HEK293 (cell line): ENCODE results near the gene PCDH9.

Experiments used
- CTCF ChIA-PET: fragments of 350-600 bp; formaldehyde crosslinking; extraction: SDS; loops from one replicate; lab custom pipeline; 2021; ENCODE audit warnings: antibody characterized with exemption; lab: Yijun Ruan, JAX
- POLR2A ChIA-PET: fragments of 300-600 bp; formaldehyde crosslinking; extraction: SDS; loops from one replicate; lab custom pipeline; 2020; ENCODE audit warnings: antibody characterized with exemption, inconsistent platforms; lab: Yijun Ruan, JAX
- H3K27ac ChIP-seq: fragments of 200-500 bp; sonication (Bioruptor generic); 2 replicates; pipeline ENCODE4 v1.5.1; 2014; ENCODE audit warnings: low read depth, low read length, control low read depth, inconsistent platforms; ENCODE audit errors: extremely low read depth
- H3K36me3 ChIP-seq, 2 experiments: fragments of 200-500 bp in 1 of 2; sonication (Bioruptor generic) in 1 of 2; 1 replicate in 1 of 2; 2 replicates in 1 of 2; pipeline ENCODE4 v1.5.1; 2014 to 2017; ENCODE audit warnings: inconsistent platforms in 2 of 2, low read length in 2 of 2; ENCODE audit not compliant: control insufficient read depth in 2 of 2, insufficient read depth in 1 of 2
- H3K4me1 ChIP-seq: fragments of 200-500 bp; sonication (Bioruptor generic); 2 replicates; pipeline ENCODE4 v1.5.1; 2014; ENCODE audit warnings: mild to moderate bottlenecking, low read length, inconsistent platforms; ENCODE audit not compliant: control insufficient read depth, insufficient read depth
- H3K4me3 ChIP-seq: 2 replicates; pipeline ENCODE4 v1.5.1; 2011; ENCODE audit warnings: low read depth, mild to moderate bottlenecking, control low read depth, low read length, moderate library complexity
- H3K9me3 ChIP-seq: fragments of 200-500 bp; sonication (Bioruptor generic); 2 replicates; pipeline ENCODE4 v1.5.1; 2014; ENCODE audit warnings: low read depth, low read length, inconsistent platforms; ENCODE audit not compliant: control insufficient read depth, insufficient read depth
- AEBP2 ChIP-seq: fragments of 450-650 bp; formaldehyde crosslinking; IDR thresholded peaks from 2 replicates; pipeline ENCODE4 v1.5.1; 2016; ENCODE audit warnings: missing biosample characterization, missing genetic modification characterization, borderline replicate concordance
- FEZF1 ChIP-seq: fragments of 450-650 bp; formaldehyde crosslinking; IDR thresholded peaks from 2 replicates; pipeline ENCODE4 v1.5.1; 2016; ENCODE audit warnings: missing biosample characterization, missing genetic modification characterization
- GLI2 ChIP-seq: fragments of 450-650 bp; formaldehyde crosslinking; IDR thresholded peaks from 2 replicates; pipeline ENCODE4; 2017; ENCODE audit warnings: missing biosample characterization, missing genetic modification characterization, low read depth, borderline replicate concordance
- HOXA7 ChIP-seq: sonication (generic); formaldehyde crosslinking; IDR thresholded peaks from 2 replicates; pipeline ENCODE4 v1.8.1; 2022; ENCODE audit warnings: missing genetic modification reagents, borderline replicate concordance
- HOXC10 ChIP-seq: sonication (generic); formaldehyde crosslinking; IDR thresholded peaks from 2 replicates; pipeline ENCODE4 v1.8.1; 2023; ENCODE audit warnings: mild to moderate bottlenecking, missing genetic modification reagents
- KLF16 ChIP-seq: fragments of 450-650 bp; formaldehyde crosslinking; IDR thresholded peaks from 2 replicates; pipeline ENCODE4 v1.5.1; 2017; ENCODE audit warnings: missing biosample characterization, missing genetic modification characterization
- OVOL3 ChIP-seq: fragments of 450-650 bp; formaldehyde crosslinking; IDR thresholded peaks from 2 replicates; pipeline ENCODE4 v1.5.1; 2016; ENCODE audit warnings: missing biosample characterization, missing genetic modification characterization
- REST ChIP-seq: fragments of 450-650 bp; formaldehyde crosslinking; IDR thresholded peaks from 2 replicates; pipeline ENCODE4 v1.5.1; 2016; ENCODE audit warnings: missing biosample characterization, missing genetic modification characterization
- TSHZ1 ChIP-seq: fragments of 450-650 bp; formaldehyde crosslinking; IDR thresholded peaks from 2 replicates; pipeline ENCODE4 v1.5.1; 2016; ENCODE audit warnings: missing biosample characterization, missing genetic modification characterization, borderline replicate concordance
- ZBTB11 ChIP-seq: fragments of 450-650 bp; formaldehyde crosslinking; conservative IDR thresholded peaks from 2 replicates; pipeline ENCODE4 v1.5.1; 2016; ENCODE audit warnings: low read depth, missing biosample characterization, missing genetic modification characterization
- ZBTB17 ChIP-seq: fragments of 450-650 bp; formaldehyde crosslinking; IDR thresholded peaks from 2 replicates; pipeline ENCODE4 v1.5.1; 2016; ENCODE audit warnings: missing biosample characterization, missing genetic modification characterization
- ZBTB48 ChIP-seq: fragments of 450-650 bp; formaldehyde crosslinking; IDR thresholded peaks from 2 replicates; pipeline ENCODE4 v1.5.1; 2016; ENCODE audit warnings: missing biosample characterization, missing genetic modification characterization
- ZBTB7A ChIP-seq: fragments of 450-650 bp; formaldehyde crosslinking; IDR thresholded peaks from 2 replicates; pipeline ENCODE4 v1.5.1; 2016; ENCODE audit warnings: low read depth, missing biosample characterization, missing genetic modification characterization
- ZIC2 ChIP-seq: fragments of 450-650 bp; formaldehyde crosslinking; IDR thresholded peaks from 2 replicates; pipeline ENCODE4 v1.5.1; 2016; ENCODE audit warnings: missing biosample characterization, missing genetic modification characterization
- ZNF140 ChIP-seq: fragments of 450-650 bp; formaldehyde crosslinking; IDR thresholded peaks from 2 replicates; pipeline ENCODE4 v1.5.1; 2016; ENCODE audit warnings: missing biosample characterization, missing genetic modification characterization
- ZNF426 ChIP-seq: fragments of 450-650 bp; formaldehyde crosslinking; IDR thresholded peaks from 2 replicates; pipeline ENCODE4 v1.5.1; 2017; ENCODE audit warnings: missing biosample characterization, missing genetic modification characterization, mild to moderate bottlenecking, inconsistent platforms, moderate library complexity
- ZNF549 ChIP-seq: fragments of 450-650 bp; IDR thresholded peaks from 2 replicates; pipeline ENCODE4 v1.5.1; 2018; ENCODE audit warnings: missing biosample characterization, missing genetic modification characterization, mild to moderate bottlenecking, inconsistent platforms, moderate library complexity
- ZNF560 ChIP-seq: fragments of 450-650 bp; formaldehyde crosslinking; IDR thresholded peaks from 2 replicates; pipeline ENCODE4 v1.5.1; 2017; ENCODE audit warnings: missing biosample characterization, missing genetic modification characterization, borderline replicate concordance
- ZNF621 ChIP-seq: fragments of 450-650 bp; formaldehyde crosslinking; IDR thresholded peaks from 2 replicates; pipeline ENCODE4 v1.5.1; 2017; ENCODE audit warnings: missing biosample characterization, missing genetic modification characterization
- ZNF624 ChIP-seq: fragments of 450-650 bp; formaldehyde crosslinking; IDR thresholded peaks from 2 replicates; pipeline ENCODE4 v1.5.1; 2017; ENCODE audit warnings: missing biosample characterization, missing genetic modification characterization
- ZNF692 ChIP-seq: fragments of 450-650 bp; formaldehyde crosslinking; IDR thresholded peaks from 2 replicates; pipeline ENCODE4 v1.5.1; 2016; ENCODE audit warnings: missing biosample characterization, missing genetic modification characterization
- ZNF707 ChIP-seq: fragments of 450-650 bp; formaldehyde crosslinking; IDR thresholded peaks from 2 replicates; pipeline ENCODE4 v1.5.1; 2016; ENCODE audit warnings: missing biosample characterization, missing genetic modification characterization
- ZNF792 ChIP-seq: fragments of 450-650 bp; formaldehyde crosslinking; IDR thresholded peaks from 2 replicates; pipeline ENCODE4 v1.5.1; 2016; ENCODE audit warnings: missing biosample characterization, missing genetic modification characterization

PCDH9 gene

GRCh38 chr13:67094952-67095351 lies 135.2 kb downstream of the PCDH9 start:
- Histone ChIP-seq H3K36me3 (no peaks in the 10 kb centered on the region), H3K9me3 (no peaks in the 10 kb centered on the region), H3K27ac (no peak overlapping the region), H3K4me1 (no peaks in the 10 kb centered on the region), H3K4me3 (no peak overlapping the region)
- CTCF ChIA-PET: no interaction called here
- TF ChIP-seq ZNF792 (tag by site-specific recombination) (no peak), ZBTB17 (tag by site-specific recombination) (no peak), OVOL3 (tag by site-specific recombination) (no peak), ZNF560 (tag by site-specific recombination) (no peak), ZIC2 (no peak), KLF16 (tag by site-specific recombination) (no peak), ZBTB11 (tag by site-specific recombination) (no peak), ZNF707 (no peak), REST (tag by site-specific recombination) (no peak), ZNF624 (tag by site-specific recombination) (no peak), ZBTB7A (tag by site-specific recombination) (no peak), ZNF692 (tag by site-specific recombination) (no peak), TSHZ1 (no peak)
- POLR2A ChIA-PET: no interaction called here

- H3K27ac ChIP-seq: no peak overlapping the region
- H3K4me1 ChIP-seq: no peaks in the 10 kb centered on the region
- POLR2A ChIA-PET: no interaction called here
- no peak overlapping the region for H3K4me3 ChIP-seq
- H3K36me3 ChIP-seq: no peaks in the 10 kb centered on the region
- H3K9me3 ChIP-seq: no peaks in the 10 kb centered on the region
- CTCF ChIA-PET: no interaction called here
- TF ChIP-seq AEBP2: no peak
- TF ChIP-seq ZNF140 (tag by site-specific recombination): no peak
- TF ChIP-seq GLI2 (tag by site-specific recombination): no peak
- TF ChIP-seq ZNF426 (tag by site-specific recombination): no peak
- TF ChIP-seq FEZF1 (tag by site-specific recombination): no peak
- TF ChIP-seq KLF16 (tag by site-specific recombination): no peak
- TF ChIP-seq ZNF549: no peak
- TF ChIP-seq HOXC10: no peak
- TF ChIP-seq ZBTB48: no peak
- no peak for TF ChIP-seq ZNF621 (tag by site-specific recombination)
- no peak for TF ChIP-seq HOXA7 (CRISPR knock-in tag)
Observed at GRCh38 chr13:67094078-67094477, 136.1 kb downstream of the PCDH9 start.
